Measurements from ENCODE around the gene SASH1.

- peak; percentile 50 to 80 (median 64) for TF ChIP-seq POLR2AphosphoS5 (IDR thresholded peaks at IDR 0.05)
- TF ChIP-seq CTCF (IDR thresholded peaks at IDR 0.05) = no peak
Observed at GRCh38 chr6:148342350-148343046, at the start of gene SASH1.

Data from sigmoid colon (tissue), 4 donors.